AG09319 (cell line): ENCODE measurements around the gene MTREX.

Experiments
- DNase-seq: peaks from one replicate; pipeline ENCODE4 v3.0.0-alpha.2; 2010; ENCODE audit warnings: low read depth; ENCODE audit errors: extremely low read depth
- CTCF ChIP-seq: IDR thresholded peaks from 2 replicates; pipeline ENCODE4 v1.5.1; 2011; ENCODE audit warnings: low read depth, mild to moderate bottlenecking, inconsistent platforms, low read length, moderate library complexity

Gene MTREX

GRCh38 chr5:55325621-55326020 lies 17.8 kb downstream of the MTREX start:
- no peak for DNase-seq
- no peak for TF ChIP-seq CTCF

GRCh38 chr5:55327281-55327680 lies 19.5 kb downstream of the MTREX start:
- DNase-seq: no peak
- TF ChIP-seq CTCF: no peak

- DNase-seq: no peak
- TF ChIP-seq CTCF: no peak
These were observed 23.5 kb downstream of the MTREX start for GRCh38 chr5:55331321-55331720.

GRCh38 chr5:55333017-55333416 lies 25.2 kb downstream of the MTREX start:
- no peak for TF ChIP-seq CTCF
- DNase-seq: no peak

- TF ChIP-seq CTCF: no peak
- DNase-seq: no peak
These were observed 26.0 kb downstream of the MTREX start for GRCh38 chr5:55333811-55334210.

GRCh38 chr5:55338092-55338613 lies 30.4 kb downstream of the MTREX start:
- no peak for DNase-seq
- TF ChIP-seq CTCF: no peak

- DNase-seq: no peak
- TF ChIP-seq CTCF: no peak
These were observed 31.0 kb downstream of the MTREX start for GRCh38 chr5:55338810-55339243.
